Activated T-helper 9 cell treated with anti-CD3 and anti-CD28 coated beads, Interleukin-2, amount 50 U/mL, for 16 hours (primary cell): ENCODE measurements around the gene TNFRSF19.

ENCODE experiments used
- DNase-seq: peaks from one replicate; pipeline ENCODE4 v3.0.0-alpha.2; 2020; ENCODE audit warnings: low read depth

TNFRSF19 gene

DNA sequence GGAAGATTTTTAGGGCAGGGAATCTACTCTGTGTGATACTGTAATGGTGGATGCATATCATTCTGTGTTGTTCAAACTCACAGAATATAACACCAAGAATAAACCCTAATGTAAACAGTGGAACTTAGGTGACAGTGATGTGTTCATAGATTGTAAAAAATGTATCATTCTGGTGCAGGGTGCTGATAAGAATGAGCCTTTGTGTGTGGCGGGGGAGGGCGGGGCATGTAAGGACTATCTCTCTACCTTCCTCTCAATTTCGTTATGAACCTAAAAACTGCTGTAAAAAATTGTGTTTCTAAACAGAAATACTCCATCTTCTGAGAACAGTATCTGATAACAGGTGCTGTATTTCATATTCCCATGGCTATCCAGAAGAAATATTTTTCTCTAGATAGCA lies 35.6 kb downstream of the TNFRSF19 start:
- DNase-seq: no peak

DNA sequence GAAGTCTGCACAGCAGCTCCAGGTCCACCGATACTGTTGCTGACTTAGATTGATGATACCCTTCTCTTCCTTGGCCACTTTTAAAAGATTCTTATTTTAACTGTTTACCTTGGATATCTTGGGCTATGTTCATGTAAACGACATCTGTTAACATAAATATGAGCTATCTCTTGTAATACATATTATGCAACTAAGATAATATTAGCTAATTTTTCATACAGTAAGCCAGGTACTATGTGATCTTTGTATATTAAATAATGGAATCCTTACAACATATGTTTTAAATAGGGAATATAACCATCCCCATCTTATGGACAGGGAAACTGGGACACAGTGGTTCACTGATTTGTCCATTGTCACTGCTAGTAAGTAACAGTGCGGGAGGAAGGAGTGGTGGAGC lies 37.9 kb downstream of the TNFRSF19 start:
- no peak for DNase-seq

DNA sequence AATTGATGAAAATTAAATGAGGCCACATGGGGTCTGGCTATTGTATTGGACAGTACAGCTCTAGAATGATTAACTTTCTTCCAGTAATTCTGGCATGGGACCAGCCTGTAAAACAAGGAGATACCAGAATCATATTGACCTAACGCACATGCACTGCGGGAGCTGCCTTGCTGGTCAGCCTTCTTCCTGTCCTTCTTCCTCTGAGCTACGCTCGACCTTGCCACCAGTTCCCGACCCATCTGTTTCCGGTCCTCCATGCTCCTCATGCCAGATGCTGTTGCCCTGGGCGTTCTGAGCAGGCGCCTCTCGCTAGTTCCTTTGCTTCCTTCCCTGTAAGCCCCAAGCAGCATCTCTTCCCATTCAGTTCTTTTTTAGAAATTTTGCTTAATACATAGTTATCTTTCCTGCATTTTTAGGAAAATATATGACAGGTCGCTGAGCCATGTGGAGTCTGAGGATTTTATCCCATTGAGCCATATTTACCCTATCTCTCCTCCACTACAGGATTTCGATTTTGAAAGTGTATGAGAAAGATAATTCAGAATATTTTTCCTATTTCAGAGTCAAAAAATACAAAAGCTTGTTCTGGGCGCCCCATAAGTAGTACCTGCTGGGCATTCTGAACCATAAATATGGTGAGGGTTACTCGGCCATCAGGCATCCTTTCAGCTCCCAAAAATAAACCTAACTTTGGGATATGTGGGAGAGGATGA lies 38.6 kb downstream of the TNFRSF19 start:
- DNase-seq: no peak

DNA sequence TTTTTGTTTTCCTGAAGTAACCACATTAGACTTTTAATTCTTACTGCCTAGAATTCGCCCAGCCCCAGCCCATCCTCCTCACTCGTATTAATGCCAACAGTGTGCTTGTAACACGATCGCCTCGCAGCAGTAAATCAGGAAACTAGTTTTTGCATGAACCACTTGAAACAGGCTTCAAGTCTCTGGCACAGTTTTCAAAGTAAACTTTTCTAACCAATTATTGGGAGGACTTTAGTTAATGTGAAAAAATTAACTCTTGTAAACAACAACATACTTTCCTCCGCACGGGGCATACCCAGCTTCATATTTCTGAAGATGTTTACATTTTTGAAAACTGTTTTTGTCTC lies 39.2 kb downstream of the TNFRSF19 start:
- DNase-seq: no peak

DNA sequence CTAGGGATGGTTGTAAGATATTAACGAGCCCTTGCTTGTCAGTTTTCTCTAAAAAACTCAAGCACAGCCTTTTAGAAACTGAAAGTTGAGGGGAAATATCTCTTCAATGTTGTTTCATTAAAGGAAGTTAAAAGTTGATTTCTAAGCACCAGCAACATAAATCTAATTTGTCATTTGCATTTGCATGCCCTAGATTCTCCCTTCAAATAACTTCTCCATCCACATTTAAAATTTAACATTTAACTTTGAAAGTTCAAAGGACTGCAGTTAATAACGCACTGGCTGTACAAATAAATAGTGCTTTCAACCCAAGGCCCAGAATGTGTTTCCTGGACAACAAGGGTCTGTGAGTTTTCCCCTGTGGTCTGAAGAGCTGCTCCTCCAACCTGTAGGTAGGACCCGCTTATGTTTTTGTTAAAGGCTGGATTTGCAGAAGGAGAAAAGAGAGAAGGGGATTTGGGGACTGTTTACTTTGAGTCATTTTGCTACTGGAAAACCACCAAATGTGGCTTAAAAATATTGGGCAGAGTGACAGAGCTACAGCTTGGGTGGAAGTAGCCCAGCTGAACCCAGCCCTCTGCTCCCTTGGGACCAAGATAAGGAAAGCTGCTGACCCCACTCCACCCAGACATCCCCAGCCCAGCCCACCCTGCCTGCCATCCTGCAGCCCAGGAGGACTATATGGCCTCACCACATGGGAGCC lies 39.8 kb downstream of the TNFRSF19 start:
- no peak for DNase-seq

GRCh38 chr13:23610966-23611491 lies 40.8 kb downstream of the TNFRSF19 start:
- DNase-seq: no peak

DNA sequence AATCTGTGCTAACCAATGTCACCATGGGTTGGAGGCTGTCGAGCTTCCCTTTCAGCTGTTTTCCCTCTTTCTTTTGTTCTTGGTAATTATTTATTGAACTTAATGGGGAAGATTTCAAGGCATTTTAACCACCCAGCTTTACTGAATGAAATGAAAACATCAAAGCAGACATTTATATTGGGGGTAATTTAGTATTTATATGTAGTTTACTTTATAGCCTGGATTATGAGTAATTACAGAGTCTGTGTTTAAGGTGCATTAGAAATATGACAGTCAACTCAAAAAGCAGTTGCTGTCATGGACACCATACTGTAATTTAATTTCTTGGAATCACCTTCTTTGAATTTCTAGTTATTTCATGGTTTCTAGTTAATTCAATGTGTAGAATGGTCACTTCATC lies 42.0 kb downstream of the TNFRSF19 start:
- DNase-seq: no peak

DNA sequence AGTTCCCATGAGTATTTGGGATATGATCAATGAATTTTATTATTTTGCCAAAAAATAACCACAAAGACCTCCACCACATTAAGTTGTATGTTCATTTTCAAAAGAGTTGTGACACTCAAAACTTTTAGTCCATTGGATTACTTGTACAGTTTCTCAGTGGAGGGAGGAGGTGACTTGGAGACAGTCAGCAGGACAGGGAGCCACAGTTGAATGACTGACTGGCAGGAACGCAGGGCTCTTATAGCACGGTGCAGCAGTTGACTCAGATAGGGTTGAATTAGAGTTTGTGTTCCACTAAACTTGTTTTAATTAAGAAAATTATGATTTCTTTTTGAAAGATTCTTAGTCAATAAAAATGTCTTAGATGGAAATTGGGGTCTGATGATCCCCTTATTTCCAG lies 42.5 kb downstream of the TNFRSF19 start:
- DNase-seq: no peak

- no peak for DNase-seq
These were observed 43.4 kb downstream of the TNFRSF19 start for GRCh38 chr13:23613596-23613995.

DNA sequence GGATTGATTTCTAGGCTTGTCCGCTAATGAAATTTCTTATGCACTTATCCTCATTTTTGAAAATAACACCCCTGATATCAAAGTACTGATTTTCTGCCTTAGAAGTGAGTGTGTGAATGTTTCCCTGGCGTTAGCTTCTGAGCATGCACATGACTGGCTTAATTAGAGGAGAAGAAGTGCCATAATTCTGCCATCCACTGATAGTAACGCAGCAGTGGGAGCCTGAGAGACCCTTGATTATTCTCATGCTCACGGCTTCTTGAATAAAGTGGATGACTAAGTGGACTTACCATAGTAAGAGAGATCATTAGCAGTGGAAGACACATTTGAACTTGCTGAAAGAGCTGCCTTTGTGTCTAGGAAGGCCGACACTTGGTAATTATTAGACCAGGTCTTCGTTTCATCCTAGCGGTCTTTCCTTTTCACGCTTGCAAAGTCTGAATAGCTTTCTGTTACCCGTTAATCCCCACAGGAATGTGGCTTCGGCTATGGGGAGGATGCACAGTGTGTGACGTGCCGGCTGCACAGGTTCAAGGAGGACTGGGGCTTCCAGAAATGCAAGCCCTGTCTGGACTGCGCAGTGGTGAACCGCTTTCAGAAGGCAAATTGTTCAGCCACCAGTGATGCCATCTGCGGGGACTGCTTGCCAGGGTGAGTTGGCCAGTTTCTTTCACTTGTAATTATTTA lies 45.3 kb downstream of the TNFRSF19 start:
- no peak for DNase-seq

DNA sequence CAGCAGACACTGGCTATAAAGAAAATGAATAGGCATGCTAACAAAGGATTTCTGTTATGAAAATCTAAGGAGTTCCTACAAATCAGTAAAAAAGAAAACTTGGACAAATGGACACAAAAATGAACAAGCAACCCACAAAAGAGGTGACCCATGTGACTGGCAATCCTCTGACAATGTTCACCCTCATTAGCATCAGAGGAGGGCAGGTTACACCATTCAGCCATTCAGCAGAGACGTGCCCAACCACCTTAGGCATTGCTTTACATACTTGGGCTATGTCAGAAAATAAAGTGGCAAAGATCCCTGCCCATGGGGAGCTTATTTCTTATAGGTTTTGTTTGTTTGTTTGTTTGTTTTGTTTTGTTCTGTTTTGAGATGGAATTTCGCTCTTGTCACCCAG lies 46.0 kb downstream of the TNFRSF19 start:
- DNase-seq: no peak

DNA sequence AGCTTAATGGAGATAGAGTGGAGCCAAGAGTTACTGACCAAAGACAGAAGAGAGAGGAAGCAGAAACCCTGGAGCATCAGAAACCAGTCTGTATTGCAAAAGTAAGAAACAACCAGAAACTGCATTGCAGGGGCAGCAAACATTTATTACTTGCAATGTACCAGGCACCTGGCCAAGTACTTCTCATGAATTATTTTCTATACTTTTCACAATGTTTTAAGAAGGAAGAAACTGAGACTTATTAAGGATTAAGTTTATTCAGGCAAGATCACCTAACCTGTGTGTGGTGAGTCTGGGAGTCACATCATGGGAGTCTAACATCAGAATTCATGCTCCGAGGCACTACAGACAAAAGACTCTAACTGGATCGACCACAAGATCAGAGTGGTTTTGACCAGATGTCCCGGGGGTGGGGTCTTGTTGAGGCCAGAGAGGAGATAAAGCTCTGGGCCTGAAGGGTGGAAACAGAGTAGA lies 47.4 kb downstream of the TNFRSF19 start:
- DNase-seq: no peak

- DNase-seq: no peak
These were observed 48.1 kb downstream of the TNFRSF19 start for GRCh38 chr13:23618341-23618740.

- DNase-seq: no peak
These were observed 49.0 kb downstream of the TNFRSF19 start for GRCh38 chr13:23619068-23619855.

DNA sequence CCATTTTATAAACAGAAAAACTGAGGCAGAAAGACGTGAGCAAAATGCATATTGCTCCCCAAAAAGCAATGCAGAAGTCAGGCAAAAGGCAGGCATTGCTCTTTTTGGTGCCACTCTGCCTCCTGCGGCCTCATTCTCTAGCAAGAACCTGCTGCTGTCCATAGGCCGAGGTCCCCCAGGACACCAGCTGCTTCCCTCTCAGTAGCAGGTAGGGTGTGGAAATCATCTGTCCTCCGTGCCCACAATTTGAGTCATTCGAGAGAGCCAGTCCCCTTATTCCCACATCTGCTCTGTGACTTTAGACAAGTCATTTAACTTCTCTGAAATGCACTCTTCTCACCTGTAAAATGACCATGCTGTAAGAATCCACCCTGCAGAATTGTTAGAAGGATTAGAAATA lies 50.0 kb downstream of the TNFRSF19 start:
- DNase-seq: no peak

- DNase-seq: no peak
These were observed 50.6 kb downstream of the TNFRSF19 start for GRCh38 chr13:23620613-23621315.

GRCh38 chr13:23621316-23621645 lies 51.1 kb downstream of the TNFRSF19 start:
- DNase-seq: no peak

- no peak for DNase-seq
These were observed 52.8 kb downstream of the TNFRSF19 start for GRCh38 chr13:23622985-23623384.

DNA sequence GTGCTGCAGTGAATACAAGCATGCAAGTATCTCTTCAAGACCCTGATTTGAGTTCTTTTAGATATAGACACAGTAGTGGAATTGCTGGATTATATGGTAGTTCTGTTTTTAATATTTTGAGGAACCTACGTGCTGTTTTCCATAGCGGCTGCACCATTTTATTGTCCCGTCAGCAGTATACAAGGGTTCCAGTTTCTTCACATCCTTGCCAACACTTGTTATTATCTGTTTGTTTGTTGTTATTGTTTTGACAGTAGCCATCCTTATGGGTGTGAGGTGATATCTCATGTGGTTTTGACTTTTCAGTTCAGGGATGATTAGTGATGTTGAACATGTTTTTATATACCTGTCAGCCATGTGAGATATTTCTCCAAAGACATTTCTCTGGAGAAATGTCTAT lies 53.2 kb downstream of the TNFRSF19 start:
- no peak for DNase-seq

GRCh38 chr13:23626700-23627099 lies 56.5 kb downstream of the TNFRSF19 start:
- no peak for DNase-seq

DNA sequence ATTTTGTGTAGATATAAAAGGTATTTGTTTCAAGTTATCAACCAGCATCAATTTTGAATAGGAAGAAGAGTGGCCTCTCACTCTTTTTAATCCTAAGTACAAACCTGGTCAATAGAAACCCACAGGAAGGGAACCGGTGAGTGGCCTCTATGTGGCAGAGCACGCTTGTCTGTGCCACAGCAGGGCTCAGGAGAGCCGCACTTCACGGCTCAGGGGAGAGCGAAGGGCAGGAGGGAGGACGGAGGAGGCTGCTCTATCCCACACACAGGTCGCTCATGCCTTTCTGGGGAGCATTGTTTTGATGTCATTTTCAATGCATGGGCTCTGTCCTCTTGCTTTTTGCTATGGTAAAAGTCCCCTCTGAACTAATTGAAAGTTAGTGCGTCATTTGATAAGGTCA lies 57.2 kb downstream of the TNFRSF19 start:
- DNase-seq: no peak

- DNase-seq: no peak
These were observed 58.0 kb downstream of the TNFRSF19 start for GRCh38 chr13:23628250-23628649.
